CD4-positive, alpha-beta T cell (primary cell): ENCODE measurements around the gene DYNLL2. TPM values are rescaled to one million over a fixed set of nuclear protein-coding genes. Genes with fewer than 3 reads are reported as not detected.

Experiments used
- ATAC-seq: fragments of 200-7000 bp; cut with Tn5 transposase; one replicate; pipeline ENCODE4 v1.10.0; 2022; ENCODE audit warnings: mild to moderate bottlenecking; ENCODE audit not compliant: poor library complexity
- CTCF ChIA-PET: fragments of 350-600 bp; sonication (Branson Sonifier 250); formaldehyde crosslinking; loops from one replicate; lab custom pipeline; 2021; ENCODE audit warnings: antibody characterized with exemption, inconsistent platforms; lab: Charles Lee
- POLR2A ChIA-PET: fragments of 350-600 bp; sonication (Branson Sonifier 250); formaldehyde crosslinking; loops from one replicate; lab custom pipeline; 2021; ENCODE audit warnings: antibody characterized with exemption, inconsistent platforms; lab: Charles Lee
- DNase-seq, 14 experiments: peaks; one replicate each; pipeline ENCODE4 v3.0.0-alpha.2; 2013 to 2020; ENCODE audit warnings: mixed read lengths in 2 of 14
- H3K27ac ChIP-seq, 2 donors: one replicate each; pipeline versions ENCODE4 v1.5.1 to v1.7.0; 2013; ENCODE audit warnings: low read length in 2 of 2, low read depth in 1 of 2, mild to moderate bottlenecking in 1 of 2
- H3K27me3 ChIP-seq, 2 experiments: 1 replicate in 1 of 2; 2 replicates in 1 of 2; pipeline versions ENCODE4 v1.6.1 to v1.7.0; 2013; ENCODE audit warnings: low read length in 2 of 2, control low read depth in 1 of 2, mild to moderate bottlenecking in 1 of 2, moderate library complexity in 1 of 2; ENCODE audit not compliant: insufficient read depth in 2 of 2, control insufficient read depth in 1 of 2
- H3K36me3 ChIP-seq: one replicate; pipeline ENCODE4 v1.6.1; 2013; ENCODE audit warnings: low read length, control low read depth; ENCODE audit not compliant: insufficient read depth
- H3K4me1 ChIP-seq: one replicate; pipeline ENCODE4 v1.6.1; 2013; ENCODE audit warnings: low read length, control low read depth; ENCODE audit not compliant: insufficient read depth
- H3K4me3 ChIP-seq: one replicate; pipeline ENCODE4 v1.5.1; 2013; ENCODE audit warnings: mild to moderate bottlenecking, low read length, moderate library complexity
- H3K9me3 ChIP-seq, 2 experiments: 1 replicate in 1 of 2; 2 replicates in 1 of 2; pipeline versions ENCODE4 v1.6.1 to v1.7.0; 2013; ENCODE audit warnings: low read length in 2 of 2, mild to moderate bottlenecking in 2 of 2, control low read depth in 1 of 2, moderate library complexity in 1 of 2; ENCODE audit not compliant: control insufficient read depth in 1 of 2, insufficient read depth in 1 of 2
- H3K27ac Mint-ChIP-seq: one replicate; pipeline ENCODE4 v1.8.0; 2020; ENCODE audit warnings: mixed read lengths
- H3K27me3 Mint-ChIP-seq: one replicate; pipeline ENCODE4 v1.8.0; 2021; ENCODE audit warnings: mixed read lengths
- H3K36me3 Mint-ChIP-seq: one replicate; pipeline ENCODE4 v1.8.0; 2021; ENCODE audit warnings: low read depth, mixed read lengths
- H3K4me1 Mint-ChIP-seq: one replicate; pipeline ENCODE4 v1.8.0; 2021; ENCODE audit warnings: low read depth, mixed read lengths
- H3K4me3 Mint-ChIP-seq: one replicate; pipeline ENCODE4 v1.8.0; 2020; ENCODE audit warnings: mild to moderate bottlenecking, mixed read lengths
- H3K9me3 Mint-ChIP-seq: one replicate; pipeline ENCODE4 v1.8.0; 2020; ENCODE audit warnings: mixed read lengths
- intact Hi-C, 2 experiments: fragments of 100-400 bp; cut with DNase I in 1 of 2; cut with micrococcal nuclease in 1 of 2; formaldehyde crosslinking; loops; one replicate each; pipeline versions ENCODE4 v1.15.1 to v1.9.0; 2023 to 2025; cut with DNase I, micrococcal nuclease
- total RNA-seq, 174 experiments: library from RNA in 2 of 174; stranded (reverse) in 2 of 174; gene quantifications; one replicate each; pipeline ENCODE4 v1.2.3 and lab custom pipeline; 2021 to 2026
- TF ChIP-seq, protein P1 (sequence below): fragments of 200-600 bp; IDR thresholded peaks from one replicate; pipeline ENCODE4 v1.8.0; 2022; ENCODE audit warnings: antibody characterized with exemption, mild to moderate bottlenecking

The DYNLL2 gene
- total RNA-seq, 2 experiments from 2014 or later: 30.9 to 32.2 TPM

DNA sequence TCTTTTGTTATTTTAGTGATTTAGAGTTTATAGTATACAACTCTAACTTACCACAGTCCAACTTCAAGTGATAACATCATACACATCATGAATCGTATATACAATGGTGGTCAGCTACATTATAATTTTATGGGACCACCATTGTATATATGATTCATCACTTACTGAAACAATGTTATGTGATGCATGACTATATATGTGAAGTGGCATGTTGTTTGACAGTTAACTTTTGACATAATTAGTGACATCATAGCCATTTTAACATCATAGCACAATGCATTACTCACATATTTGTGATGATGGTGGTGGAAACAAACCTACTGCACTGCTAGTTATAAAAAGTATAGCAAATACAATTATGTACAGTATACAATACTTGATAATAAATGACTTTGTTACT is 21.9 kb downstream of the DYNLL2 start:
- POLR2A ChIA-PET: no interaction called here
- Histone ChIP-seq H3K9me3 (no peaks in the 10 kb centered on the region), H3K4me3 (no peak overlapping the region), H3K27me3 (no peaks in the 10 kb centered on the region), H3K27ac (no peak overlapping the region), H3K4me1 (no peaks in the 10 kb centered on the region), H3K36me3 (no peaks in the 10 kb centered on the region)
- Mint-ChIP-seq H3K36me3 (no peaks in the 10 kb centered on the region), H3K9me3 (no peaks in the 10 kb centered on the region), H3K4me3 (no peak overlapping the region), H3K27ac (no peak overlapping the region), H3K27me3 (no peaks in the 10 kb centered on the region), H3K4me1 (no peaks in the 10 kb centered on the region)
- no peak for ATAC-seq
- TF ChIP-seq, protein P1, sequence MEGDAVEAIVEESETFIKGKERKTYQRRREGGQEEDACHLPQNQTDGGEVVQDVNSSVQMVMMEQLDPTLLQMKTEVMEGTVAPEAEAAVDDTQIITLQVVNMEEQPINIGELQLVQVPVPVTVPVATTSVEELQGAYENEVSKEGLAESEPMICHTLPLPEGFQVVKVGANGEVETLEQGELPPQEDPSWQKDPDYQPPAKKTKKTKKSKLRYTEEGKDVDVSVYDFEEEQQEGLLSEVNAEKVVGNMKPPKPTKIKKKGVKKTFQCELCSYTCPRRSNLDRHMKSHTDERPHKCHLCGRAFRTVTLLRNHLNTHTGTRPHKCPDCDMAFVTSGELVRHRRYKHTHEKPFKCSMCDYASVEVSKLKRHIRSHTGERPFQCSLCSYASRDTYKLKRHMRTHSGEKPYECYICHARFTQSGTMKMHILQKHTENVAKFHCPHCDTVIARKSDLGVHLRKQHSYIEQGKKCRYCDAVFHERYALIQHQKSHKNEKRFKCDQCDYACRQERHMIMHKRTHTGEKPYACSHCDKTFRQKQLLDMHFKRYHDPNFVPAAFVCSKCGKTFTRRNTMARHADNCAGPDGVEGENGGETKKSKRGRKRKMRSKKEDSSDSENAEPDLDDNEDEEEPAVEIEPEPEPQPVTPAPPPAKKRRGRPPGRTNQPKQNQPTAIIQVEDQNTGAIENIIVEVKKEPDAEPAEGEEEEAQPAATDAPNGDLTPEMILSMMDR: no peak
- intact Hi-C loops: loop anchor here in 1 of 2 experiments (2.0 kb wide), 1 partner anchor 40 kb away; no protein-coding TSS in a partner anchor
- DNase-seq: no peak
- CTCF ChIA-PET: no interaction called here

DNA sequence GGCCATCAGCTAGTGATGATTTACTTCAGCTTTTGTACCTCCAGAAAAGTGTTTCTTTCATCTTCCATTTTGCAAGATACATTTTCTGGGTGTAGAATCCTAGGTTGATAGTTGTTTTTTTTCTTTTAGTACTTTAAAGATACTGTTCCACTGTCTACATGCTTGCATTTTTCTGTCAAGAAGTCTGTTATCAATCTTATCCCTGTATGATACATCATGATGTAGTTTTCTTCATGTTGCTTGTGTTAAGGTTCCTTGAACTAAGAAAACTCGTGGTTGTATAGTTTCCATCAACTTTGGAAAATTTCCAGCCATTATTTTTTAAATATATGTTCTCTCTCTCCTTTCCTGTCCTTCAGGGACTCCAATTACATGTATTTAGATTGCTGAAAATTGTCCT is 24.1 kb downstream of the DYNLL2 start:
- no peak overlapping the region for H3K27ac ChIP-seq
- no peaks in the 10 kb centered on the region for H3K9me3 Mint-ChIP-seq
- CTCF ChIA-PET: interaction anchor here (0.7 kb wide), 1 partner anchor 94 kb away, joined by 4 read pairs; no protein-coding TSS in a partner anchor
- no peaks in the 10 kb centered on the region for H3K4me1 ChIP-seq
- intact Hi-C loops: no loop called here
- no peak overlapping the region for H3K4me3 ChIP-seq
- peaks cover 4% of the 10 kb centered on the region for H3K27me3 Mint-ChIP-seq
- ATAC-seq (no peak), DNase-seq (no peak)
- H3K27me3 ChIP-seq: no peaks in the 10 kb centered on the region
- no peaks in the 10 kb centered on the region for H3K4me1 Mint-ChIP-seq
- H3K36me3 Mint-ChIP-seq: no peaks in the 10 kb centered on the region
- no peak overlapping the region for H3K4me3 Mint-ChIP-seq
- no peaks in the 10 kb centered on the region for H3K36me3 ChIP-seq
- POLR2A ChIA-PET: no interaction called here
- TF ChIP-seq, protein P1: no peak
- H3K9me3 ChIP-seq: no peaks in the 10 kb centered on the region
- H3K27ac Mint-ChIP-seq: no peak overlapping the region

DNA sequence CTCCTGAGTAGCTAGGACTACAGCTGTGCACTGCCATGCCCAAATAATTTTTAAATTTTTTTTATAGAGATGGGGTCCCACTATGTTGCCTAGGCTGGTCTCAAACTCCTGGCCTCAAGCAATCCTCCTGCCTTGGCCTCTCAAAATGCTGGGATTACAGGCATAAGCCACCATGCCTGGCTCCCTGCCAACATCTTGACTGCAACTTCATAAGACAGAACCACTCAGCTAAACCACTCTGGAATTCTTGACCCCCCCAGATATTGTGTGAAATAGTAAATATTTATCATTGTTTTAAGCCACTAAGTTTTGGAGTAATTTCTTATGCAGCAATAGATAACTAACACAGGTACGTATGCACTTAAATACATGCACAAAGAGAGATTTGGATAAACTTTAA is 26.0 kb downstream of the DYNLL2 start:
- Mint-ChIP-seq H3K4me3 (no peak overlapping the region), H3K27ac (no peak overlapping the region), H3K36me3 (no peaks in the 10 kb centered on the region), H3K27me3 (peaks cover 4% of the 10 kb centered on the region), H3K4me1 (no peaks in the 10 kb centered on the region), H3K9me3 (no peaks in the 10 kb centered on the region)
- H3K27ac ChIP-seq: no peak overlapping the region
- no peaks in the 10 kb centered on the region for H3K36me3 ChIP-seq
- ChIA-PET CTCF (no interaction called here), POLR2A (no interaction called here)
- no peaks in the 10 kb centered on the region for H3K9me3 ChIP-seq
- H3K27me3 ChIP-seq: no peaks in the 10 kb centered on the region
- intact Hi-C loops: no loop called here
- ATAC-seq (no peak), DNase-seq (no peak)
- no peaks in the 10 kb centered on the region for H3K4me1 ChIP-seq
- TF ChIP-seq, protein P1: no peak
- H3K4me3 ChIP-seq: no peak overlapping the region
